ENCODE results near the gene LTO1.

The LTO1 gene

GRCh38 chr11:69661413-69661715 lies 13.8 kb downstream of the LTO1 start:
- DNase-seq (ENCODE audit: insufficient read length, low spot score): no peak
- no peak for FAIRE-seq

- FAIRE-seq (no peak), DNase-seq (ENCODE audit: insufficient read length, low spot score) (no peak)
Observed at GRCh38 chr11:69660001-69660500, 15.1 kb downstream of the LTO1 start.

GRCh38 chr11:69659591-69659990 lies 15.6 kb downstream of the LTO1 start:
- FAIRE-seq (no peak), DNase-seq (ENCODE audit: insufficient read length, low spot score) (no peak)

GRCh38 chr11:69658626-69659450 lies 16.3 kb downstream of the LTO1 start:
- FAIRE-seq: no peak

GRCh38 chr11:69657911-69658625 lies 17.1 kb downstream of the LTO1 start:
- no peak for FAIRE-seq
- no peak for DNase-seq (ENCODE audit: insufficient read length, low spot score)

More at GRCh38 chr11:69658626-69659450, 16.3 kb downstream of the LTO1 start:
- no peak for DNase-seq (ENCODE audit: insufficient read length, low spot score)

GRCh38 chr11:69657456-69657910 lies 17.7 kb downstream of the LTO1 start:
- FAIRE-seq: no peak

GRCh38 chr11:69656536-69657455 lies 18.4 kb downstream of the LTO1 start:
- FAIRE-seq: no peak
- DNase-seq (ENCODE audit: insufficient read length, low spot score): no peak

More at GRCh38 chr11:69657456-69657910, 17.7 kb downstream of the LTO1 start:
- DNase-seq (ENCODE audit: insufficient read length, low spot score): no peak

GRCh38 chr11:69655479-69656428 lies 19.4 kb downstream of the LTO1 start:
- no peak for DNase-seq (ENCODE audit: insufficient read length, low spot score)
- no peak for FAIRE-seq

- FAIRE-seq: peak; percentile 38
Observed at GRCh38 chr11:69654660-69655478, 20.3 kb downstream of the LTO1 start.

GRCh38 chr11:69654001-69654659 lies 21.0 kb downstream of the LTO1 start:
- FAIRE-seq: no peak
- no peak for DNase-seq (ENCODE audit: insufficient read length, low spot score)

More at GRCh38 chr11:69654660-69655478, 20.3 kb downstream of the LTO1 start:
- no peak for DNase-seq (ENCODE audit: insufficient read length, low spot score)

- DNase-seq (ENCODE audit: insufficient read length, low spot score): no peak
- FAIRE-seq: no peak
Observed at GRCh38 chr11:69653406-69653960, 21.7 kb downstream of the LTO1 start.

GRCh38 chr11:69652999-69653398 lies 22.2 kb downstream of the LTO1 start:
- DNase-seq (ENCODE audit: insufficient read length, low spot score): no peak
- no peak for FAIRE-seq

GRCh38 chr11:69651834-69652620 lies 23.1 kb downstream of the LTO1 start:
- DNase-seq (ENCODE audit: insufficient read length, low spot score): no peak
- FAIRE-seq: no peak

- DNase-seq (ENCODE audit: insufficient read length, low spot score): no peak
- FAIRE-seq: no peak
Observed at GRCh38 chr11:69650832-69651344, 24.3 kb downstream of the LTO1 start.

GRCh38 chr11:69650081-69650831 lies 24.9 kb downstream of the LTO1 start:
- no peak for DNase-seq (ENCODE audit: insufficient read length, low spot score)
- no peak for FAIRE-seq

- FAIRE-seq (no peak), DNase-seq (ENCODE audit: insufficient read length, low spot score) (no peak)
Observed at GRCh38 chr11:69649576-69649900, 25.6 kb downstream of the LTO1 start.

Measured in HTR-8/SVneo (cell line).